Measurements from ENCODE around the gene KRT6C. TPM values are rescaled to one million over a fixed set of nuclear protein-coding genes. Genes with fewer than 3 reads are reported as not detected.
"Not testable (repeated sequence)": the region's sequence is repeated elsewhere in the genome, so short reads cannot be mapped to it uniquely, and the experiment has no call there.

Gene KRT6C
- total and polyA plus RNA-seq, 4 experiments from 2014 or later = not detected

DNA sequence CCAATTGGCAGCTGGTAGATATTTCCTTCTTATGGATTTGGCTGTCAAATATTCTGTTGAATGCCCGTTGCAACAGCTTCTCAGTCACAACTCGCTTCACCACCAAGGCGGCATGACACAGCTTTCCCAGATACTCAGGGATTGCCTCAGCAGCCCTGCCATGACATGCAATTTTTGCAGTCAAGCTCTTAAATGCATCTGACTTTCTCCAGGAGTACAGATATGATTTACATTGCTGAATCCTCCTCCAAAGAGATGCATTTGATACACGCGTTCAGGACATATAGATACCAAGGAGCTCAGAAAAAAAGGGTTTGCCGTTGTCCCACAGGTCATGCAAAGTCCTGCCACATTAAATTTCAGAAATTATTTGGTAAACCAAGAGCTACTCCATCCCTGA is 40.1 kb upstream of the KRT6C start:
- Histone ChIP-seq H3K36me3 (ENCODE audit: insufficient read depth, low read length) (no peaks in the 10 kb centered on the region), H3K27ac (ENCODE audit: low read depth, low read length) (no peak overlapping the region), H3K27me3 (ENCODE audit: insufficient read depth, low read length) (no peaks in the 10 kb centered on the region), H3K4me1 (ENCODE audit: insufficient read depth, low read length) (no peaks in the 10 kb centered on the region), H3K4me3 (ENCODE audit: low read length in 2 of 2) (no peak overlapping the region), H3K9me3 (ENCODE audit: control insufficient read depth in 1 of 2, low read length in 2 of 2) (no peaks in the 10 kb centered on the region)
- Mint-ChIP-seq H3K4me1 (no peaks in the 10 kb centered on the region), H3K27ac (no peak overlapping the region), H3K4me3 (no peak overlapping the region), H3K9me3 (peaks cover 0 to 22% (median 12%) of the 10 kb centered on the region in 8 donors), H3K27me3 (peaks cover 15 to 18% of the 10 kb centered on the region in 2 donors), H3K36me3 (no peaks in the 10 kb centered on the region)
- intact Hi-C loops (cut with micrococcal nuclease) = no loop called here
- ChIA-PET POLR2A (ENCODE audit: partially characterized antibody) (no interaction called here), CTCF (ENCODE audit: partially characterized antibody) (no interaction called here)
- no peak for DNase-seq

DNA sequence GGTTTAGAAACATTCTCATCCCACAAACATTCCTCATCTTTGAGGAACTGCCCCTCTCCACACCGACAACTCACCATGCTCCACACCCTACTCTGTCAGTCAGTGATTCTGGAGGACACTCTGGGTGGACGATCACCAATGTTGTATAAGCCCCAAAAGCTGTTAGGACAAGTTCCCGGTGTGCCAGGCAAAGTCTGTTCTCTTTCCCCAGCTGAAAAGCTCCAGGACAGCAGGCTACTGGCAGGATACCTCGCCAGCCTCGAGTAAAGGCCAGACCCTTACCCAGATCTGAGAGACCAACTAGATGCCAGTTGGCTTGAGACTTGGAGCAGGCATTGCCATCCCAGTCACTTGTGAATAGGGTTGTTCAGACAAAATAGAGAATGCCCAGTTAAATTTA is 34.6 kb upstream of the KRT6C start:
- Mint-ChIP-seq H3K36me3 (no peaks in the 10 kb centered on the region), H3K9me3 (peaks cover 0 to 22% (median 12%) of the 10 kb centered on the region in 8 donors), H3K4me3 (no peak overlapping the region), H3K27ac (no peak overlapping the region), H3K27me3 (peaks cover 22 to 24% of the 10 kb centered on the region in 2 donors), H3K4me1 (no peaks in the 10 kb centered on the region)
- H3K4me1 ChIP-seq (ENCODE audit: insufficient read depth, low read length) = no peaks in the 10 kb centered on the region
- no peaks in the 10 kb centered on the region for H3K36me3 ChIP-seq (ENCODE audit: insufficient read depth, low read length)
- DNase-seq = no peak
- ChIA-PET CTCF (ENCODE audit: partially characterized antibody) (interaction anchor here (1.3 kb wide), 1 partner anchor 351 kb away, joined by 3 read pairs; no protein-coding TSS in a partner anchor), POLR2A (ENCODE audit: partially characterized antibody) (no interaction called here)
- intact Hi-C loops (cut with micrococcal nuclease) = no loop called here
- H3K4me3 ChIP-seq (ENCODE audit: low read length in 2 of 2) = no peak overlapping the region
- H3K27me3 ChIP-seq (ENCODE audit: insufficient read depth, low read length) = no peaks in the 10 kb centered on the region
- H3K9me3 ChIP-seq (ENCODE audit: control insufficient read depth in 1 of 2, low read length in 2 of 2) = no peaks in the 10 kb centered on the region
- no peak overlapping the region for H3K27ac ChIP-seq (ENCODE audit: low read depth, low read length)

DNA sequence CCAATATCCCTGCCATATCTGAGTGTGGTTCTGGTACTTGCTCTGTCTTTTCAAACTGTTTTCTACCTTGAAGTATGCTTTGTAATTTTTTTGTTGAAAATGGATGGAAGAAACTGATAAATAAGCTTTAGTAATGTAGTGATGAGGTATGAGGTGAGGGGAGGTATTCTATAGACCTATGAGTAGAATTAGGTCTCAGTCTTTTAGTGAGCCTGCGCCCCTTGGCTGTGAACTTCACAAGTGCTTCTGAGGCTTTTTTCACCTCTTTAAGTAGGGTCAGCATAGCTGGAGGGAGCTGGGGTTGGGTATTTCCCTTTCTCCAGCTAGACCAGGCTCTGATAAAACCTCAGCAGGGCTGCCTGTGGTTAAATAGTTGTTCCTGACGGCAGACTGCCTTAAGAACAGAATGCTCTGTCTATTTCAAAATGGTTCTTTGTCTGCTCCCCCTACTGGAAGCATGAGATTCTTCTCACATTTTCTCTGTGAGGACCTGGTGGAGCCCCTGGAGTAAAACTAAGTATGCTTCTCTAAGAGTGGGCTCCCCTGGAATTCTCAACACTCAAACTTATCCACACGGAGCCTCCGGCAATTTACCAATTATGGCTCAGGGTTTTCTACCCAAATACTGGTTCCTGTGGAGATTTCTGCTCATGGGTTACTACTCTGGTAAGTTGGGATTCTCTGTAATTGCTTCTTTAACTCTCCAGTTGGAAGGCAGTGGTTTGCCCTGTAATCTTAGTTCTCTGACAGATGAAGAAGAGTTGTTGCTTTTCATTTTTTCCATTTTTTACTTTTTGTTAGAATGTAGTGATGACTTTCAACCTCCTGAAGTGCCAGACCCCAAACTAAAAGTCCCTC is 33.5 kb upstream of the KRT6C start:
- Mint-ChIP-seq H3K4me3 (no peak overlapping the region), H3K9me3 (peaks cover 0 to 20% (median 12%) of the 10 kb centered on the region in 8 donors), H3K27ac (no peak overlapping the region), H3K4me1 (no peaks in the 10 kb centered on the region), H3K36me3 (no peaks in the 10 kb centered on the region), H3K27me3 (peaks cover 19 to 23% of the 10 kb centered on the region in 2 donors)
- H3K27me3 ChIP-seq (ENCODE audit: insufficient read depth, low read length) = no peaks in the 10 kb centered on the region
- no peak overlapping the region for H3K4me3 ChIP-seq (ENCODE audit: low read length in 2 of 2)
- no peak overlapping the region for H3K27ac ChIP-seq (ENCODE audit: low read depth, low read length)
- CTCF ChIA-PET (ENCODE audit: partially characterized antibody) = interaction anchor here (1.0 to 1.3 kb wide), 4 partner anchors 13 to 352 kb away, joined by 3 to 4 read pairs (median 3); partner anchors contain the start of gene KRT6A
- POLR2A ChIA-PET (ENCODE audit: partially characterized antibody) = no interaction called here
- no peaks in the 10 kb centered on the region for H3K4me1 ChIP-seq (ENCODE audit: insufficient read depth, low read length)
- intact Hi-C loops (cut with micrococcal nuclease) = loop anchor here (1.0 kb wide), 1 partner anchor 355 kb away; no protein-coding TSS in a partner anchor
- DNase-seq = peak in 2 of 5 donors; percentile 11 to 20
- no peaks in the 10 kb centered on the region for H3K9me3 ChIP-seq (ENCODE audit: control insufficient read depth in 1 of 2, low read length in 2 of 2)
- no peaks in the 10 kb centered on the region for H3K36me3 ChIP-seq (ENCODE audit: insufficient read depth, low read length)

DNA sequence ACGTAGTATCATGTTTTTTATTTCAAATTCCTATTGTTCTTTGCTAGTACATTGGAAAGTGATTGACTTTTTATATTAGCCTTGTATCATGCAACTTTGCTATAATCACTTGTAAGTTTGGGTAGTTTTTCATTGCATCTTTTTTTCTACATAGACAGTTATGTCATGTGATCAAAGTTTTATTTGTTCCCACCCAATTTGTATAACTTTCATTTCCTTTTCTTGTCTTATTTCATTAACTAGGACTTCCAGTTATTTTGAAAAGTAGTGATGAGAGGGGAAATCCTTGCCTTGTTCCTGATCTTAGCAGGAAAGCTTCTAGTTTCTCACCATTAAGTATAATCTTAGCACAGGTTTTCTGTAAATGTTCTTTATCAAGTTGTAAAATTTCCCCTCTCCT is 29.3 kb upstream of the KRT6C start:
- no peak for DNase-seq
- no peaks in the 10 kb centered on the region for H3K27me3 ChIP-seq (ENCODE audit: insufficient read depth, low read length)
- ChIA-PET POLR2A (ENCODE audit: partially characterized antibody) (no interaction called here), CTCF (ENCODE audit: partially characterized antibody) (no interaction called here)
- no peak overlapping the region for H3K4me3 Mint-ChIP-seq
- no peaks in the 10 kb centered on the region for H3K36me3 Mint-ChIP-seq
- intact Hi-C loops (cut with micrococcal nuclease) = no loop called here
- no peaks in the 10 kb centered on the region for H3K4me1 ChIP-seq (ENCODE audit: insufficient read depth, low read length)
- H3K27me3 Mint-ChIP-seq = peaks cover 11 to 21% of the 10 kb centered on the region in 2 donors
- peaks cover 0 to 2% (median 0%) of the 10 kb centered on the region in 8 donors for H3K9me3 Mint-ChIP-seq
- no peaks in the 10 kb centered on the region for H3K4me1 Mint-ChIP-seq
- no peaks in the 10 kb centered on the region for H3K36me3 ChIP-seq (ENCODE audit: insufficient read depth, low read length)
- H3K4me3 ChIP-seq (ENCODE audit: low read length in 2 of 2) = no peak overlapping the region
- no peak overlapping the region for H3K27ac Mint-ChIP-seq
- H3K9me3 ChIP-seq (ENCODE audit: control insufficient read depth in 1 of 2, low read length in 2 of 2) = no peaks in the 10 kb centered on the region
- no peak overlapping the region for H3K27ac ChIP-seq (ENCODE audit: low read depth, low read length)

DNA sequence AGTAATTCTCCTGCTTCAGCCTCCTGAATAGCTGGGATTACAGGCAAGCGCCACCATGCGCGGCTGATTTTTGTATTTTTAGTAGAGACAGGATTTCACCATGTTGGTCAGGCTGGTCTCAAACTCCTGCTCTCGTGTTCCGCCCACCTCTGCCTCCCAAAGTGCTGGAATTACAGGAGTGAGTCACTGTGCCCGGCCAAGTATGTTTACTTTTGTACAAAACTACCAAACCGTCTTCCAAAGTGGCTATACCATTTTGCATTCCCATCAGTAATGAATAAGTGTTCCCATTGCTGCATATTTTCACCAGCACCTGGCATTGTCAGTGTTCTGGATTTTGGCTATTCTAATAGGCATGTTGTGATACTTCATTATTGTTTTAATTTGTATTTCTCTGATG is 27.9 kb upstream of the KRT6C start:
- no peaks in the 10 kb centered on the region for H3K4me1 Mint-ChIP-seq
- ChIA-PET POLR2A (ENCODE audit: partially characterized antibody) (no interaction called here), CTCF (ENCODE audit: partially characterized antibody) (no interaction called here)
- H3K27me3 Mint-ChIP-seq = peaks cover 8 to 18% of the 10 kb centered on the region in 2 donors
- no peak overlapping the region for H3K4me3 Mint-ChIP-seq
- Histone ChIP-seq H3K27me3 (ENCODE audit: insufficient read depth, low read length) (no peaks in the 10 kb centered on the region), H3K4me3 (ENCODE audit: low read length in 2 of 2) (no peak overlapping the region), H3K4me1 (ENCODE audit: insufficient read depth, low read length) (no peaks in the 10 kb centered on the region), H3K27ac (ENCODE audit: low read depth, low read length) (no peak overlapping the region), H3K36me3 (ENCODE audit: insufficient read depth, low read length) (no peaks in the 10 kb centered on the region), H3K9me3 (ENCODE audit: control insufficient read depth in 1 of 2, low read length in 2 of 2) (no peaks in the 10 kb centered on the region)
- no peak for DNase-seq
- no peaks in the 10 kb centered on the region for H3K36me3 Mint-ChIP-seq
- intact Hi-C loops (cut with micrococcal nuclease) = no loop called here
- H3K9me3 Mint-ChIP-seq = peaks cover 0 to 2% (median 0%) of the 10 kb centered on the region in 8 donors
- no peak overlapping the region for H3K27ac Mint-ChIP-seq

DNA sequence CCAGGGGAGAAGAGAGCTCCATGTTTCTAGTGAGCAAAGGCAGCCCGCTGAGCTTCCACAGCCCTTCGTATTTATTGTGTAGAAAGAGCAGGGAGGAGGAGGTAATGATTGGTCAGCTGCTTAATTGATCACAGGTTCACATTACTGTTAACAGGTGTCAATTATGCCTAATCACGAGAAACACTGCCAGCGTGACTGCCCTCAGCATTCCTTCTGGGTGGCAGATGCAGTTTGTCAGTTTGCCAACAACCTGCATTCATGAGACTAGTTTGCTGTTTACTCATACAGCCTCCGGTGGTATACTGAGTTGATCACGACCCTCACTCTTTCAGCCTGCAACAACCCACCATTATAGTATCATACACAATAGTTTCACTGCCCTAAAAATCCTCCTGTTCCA is 27.0 kb upstream of the KRT6C start:
- H3K4me3 ChIP-seq (ENCODE audit: low read length in 2 of 2) = not testable (repeated sequence)
- peaks cover 12 to 13% of the 10 kb centered on the region in 2 donors for H3K27me3 Mint-ChIP-seq

GRCh38 chr12:52499806-52500560 is 26.4 kb upstream of the KRT6C start:
- no peaks in the 10 kb centered on the region for H3K4me1 ChIP-seq (ENCODE audit: insufficient read depth, low read length)
- H3K36me3 Mint-ChIP-seq = no peaks in the 10 kb centered on the region
- H3K27ac Mint-ChIP-seq = no peak overlapping the region
- H3K9me3 ChIP-seq (ENCODE audit: control insufficient read depth in 1 of 2, low read length in 2 of 2) = no peaks in the 10 kb centered on the region
- no peaks in the 10 kb centered on the region for H3K27me3 ChIP-seq (ENCODE audit: insufficient read depth, low read length)
- no peak overlapping the region for H3K4me3 Mint-ChIP-seq
- ChIA-PET CTCF (ENCODE audit: partially characterized antibody) (no interaction called here), POLR2A (ENCODE audit: partially characterized antibody) (no interaction called here)
- intact Hi-C loops (cut with micrococcal nuclease) = no loop called here
- DNase-seq = no peak
- H3K4me3 ChIP-seq (ENCODE audit: low read length in 2 of 2) = no peak overlapping the region
- H3K36me3 ChIP-seq (ENCODE audit: insufficient read depth, low read length) = no peaks in the 10 kb centered on the region
- no peaks in the 10 kb centered on the region for H3K4me1 Mint-ChIP-seq
- peaks cover 13 to 16% of the 10 kb centered on the region in 2 donors for H3K27me3 Mint-ChIP-seq
- peaks cover 0 to 2% (median 0%) of the 10 kb centered on the region in 8 donors for H3K9me3 Mint-ChIP-seq
- H3K27ac ChIP-seq (ENCODE audit: low read depth, low read length) = no peak overlapping the region

More for the DNA sequence above, 27.0 kb upstream of the KRT6C start:
- H3K36me3 ChIP-seq (ENCODE audit: insufficient read depth, low read length); H3K27ac ChIP-seq (ENCODE audit: low read depth, low read length); CTCF ChIA-PET (ENCODE audit: partially characterized antibody); H3K4me1 Mint-ChIP-seq; intact Hi-C loops (cut with micrococcal nuclease); DNase-seq; POLR2A ChIA-PET (ENCODE audit: partially characterized antibody); H3K4me1 ChIP-seq (ENCODE audit: insufficient read depth, low read length); H3K9me3 Mint-ChIP-seq; H3K27me3 ChIP-seq (ENCODE audit: insufficient read depth, low read length); H3K9me3 ChIP-seq (ENCODE audit: control insufficient read depth in 1 of 2, low read length in 2 of 2); H3K36me3 Mint-ChIP-seq; H3K4me3 Mint-ChIP-seq; H3K27ac Mint-ChIP-seq: not testable (repeated sequence)

Measured in CD4-positive, alpha-beta memory T cell (primary cell).